ENCODE data around the gene DLGAP4. TPM values are rescaled to one million over a fixed set of nuclear protein-coding genes. Genes with fewer than 3 reads are reported as not detected.

Gene DLGAP4
- total and polyA plus RNA-seq, 9 of the 15 experiments (the other 6 are each of a cell fraction or from before 2014, with no cell fraction given), result 0.31 to 34.1 (median 4.5) TPM

DNA sequence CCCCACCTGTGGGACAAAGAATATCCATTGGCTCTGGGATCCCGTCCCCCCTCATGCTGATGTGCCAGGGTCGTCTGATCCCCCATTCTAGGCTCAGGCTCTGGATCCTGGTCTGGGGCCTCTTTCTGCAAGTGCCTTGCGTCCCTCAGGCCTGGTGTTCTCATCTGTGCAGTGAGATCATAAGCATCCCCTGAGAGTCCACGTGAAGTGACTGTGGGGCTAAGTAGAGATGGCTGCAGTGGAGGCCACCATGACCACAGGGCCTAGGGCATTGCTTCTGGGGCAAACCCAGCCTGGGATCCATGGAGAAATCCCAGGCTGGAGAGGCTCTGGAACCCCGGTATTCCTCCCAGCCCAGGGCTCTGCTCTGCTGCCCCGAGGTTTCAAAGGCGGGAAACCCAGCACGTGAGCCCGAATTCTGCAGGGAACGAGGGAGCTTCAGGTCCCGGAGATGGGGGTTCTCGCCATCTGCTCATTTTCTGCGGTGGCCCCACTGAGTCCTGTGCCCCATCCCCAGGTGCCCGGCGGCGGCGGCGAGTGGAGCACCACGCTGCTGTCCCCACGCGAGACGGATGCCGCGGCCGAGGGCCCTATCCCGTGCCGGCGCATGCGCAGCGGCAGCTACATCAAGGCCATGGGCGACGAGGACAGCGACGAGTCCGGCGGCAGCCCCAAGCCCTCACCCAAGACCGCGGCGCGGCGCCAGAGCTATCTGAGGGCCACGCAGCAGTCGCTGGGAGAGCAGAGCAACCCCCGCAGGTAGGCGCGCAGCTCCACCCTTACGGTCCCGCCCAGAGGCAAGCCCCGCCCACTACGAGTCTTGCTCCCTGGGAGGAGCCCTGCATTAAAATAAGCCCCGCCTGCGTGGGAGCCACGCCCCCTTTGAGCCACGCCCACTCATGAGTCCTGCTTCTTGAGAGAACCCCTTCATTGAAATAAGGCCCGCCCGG, 129.7 kb downstream of the DLGAP4 start (continued):
- TF ChIP-seq SETDB1 (IDR thresholded peaks at IDR 0.05; ENCODE audit: low read length), result no peak
- no peak for TF ChIP-seq FOXJ2 (tag; IDR thresholded peaks at IDR 0.05)
- TF ChIP-seq PPARD (CRISPR knock-in tag; IDR thresholded peaks at IDR 0.05), result no peak
- TF ChIP-seq, protein P1, sequence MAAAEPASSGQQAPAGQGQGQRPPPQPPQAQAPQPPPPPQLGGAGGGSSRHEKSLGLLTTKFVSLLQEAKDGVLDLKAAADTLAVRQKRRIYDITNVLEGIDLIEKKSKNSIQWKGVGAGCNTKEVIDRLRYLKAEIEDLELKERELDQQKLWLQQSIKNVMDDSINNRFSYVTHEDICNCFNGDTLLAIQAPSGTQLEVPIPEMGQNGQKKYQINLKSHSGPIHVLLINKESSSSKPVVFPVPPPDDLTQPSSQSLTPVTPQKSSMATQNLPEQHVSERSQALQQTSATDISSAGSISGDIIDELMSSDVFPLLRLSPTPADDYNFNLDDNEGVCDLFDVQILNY (CRISPR knock-in tag; IDR thresholded peaks at IDR 0.05), result no peak
- TF ChIP-seq, protein P2, sequence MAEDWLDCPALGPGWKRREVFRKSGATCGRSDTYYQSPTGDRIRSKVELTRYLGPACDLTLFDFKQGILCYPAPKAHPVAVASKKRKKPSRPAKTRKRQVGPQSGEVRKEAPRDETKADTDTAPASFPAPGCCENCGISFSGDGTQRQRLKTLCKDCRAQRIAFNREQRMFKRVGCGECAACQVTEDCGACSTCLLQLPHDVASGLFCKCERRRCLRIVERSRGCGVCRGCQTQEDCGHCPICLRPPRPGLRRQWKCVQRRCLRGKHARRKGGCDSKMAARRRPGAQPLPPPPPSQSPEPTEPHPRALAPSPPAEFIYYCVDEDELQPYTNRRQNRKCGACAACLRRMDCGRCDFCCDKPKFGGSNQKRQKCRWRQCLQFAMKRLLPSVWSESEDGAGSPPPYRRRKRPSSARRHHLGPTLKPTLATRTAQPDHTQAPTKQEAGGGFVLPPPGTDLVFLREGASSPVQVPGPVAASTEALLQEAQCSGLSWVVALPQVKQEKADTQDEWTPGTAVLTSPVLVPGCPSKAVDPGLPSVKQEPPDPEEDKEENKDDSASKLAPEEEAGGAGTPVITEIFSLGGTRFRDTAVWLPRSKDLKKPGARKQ (CRISPR knock-in tag; IDR thresholded peaks at IDR 0.05), result no peak
- TF ChIP-seq MAFK (IDR thresholded peaks at IDR 0.05; ENCODE audit: low read length), result no peak
- TF ChIP-seq, protein P3, sequence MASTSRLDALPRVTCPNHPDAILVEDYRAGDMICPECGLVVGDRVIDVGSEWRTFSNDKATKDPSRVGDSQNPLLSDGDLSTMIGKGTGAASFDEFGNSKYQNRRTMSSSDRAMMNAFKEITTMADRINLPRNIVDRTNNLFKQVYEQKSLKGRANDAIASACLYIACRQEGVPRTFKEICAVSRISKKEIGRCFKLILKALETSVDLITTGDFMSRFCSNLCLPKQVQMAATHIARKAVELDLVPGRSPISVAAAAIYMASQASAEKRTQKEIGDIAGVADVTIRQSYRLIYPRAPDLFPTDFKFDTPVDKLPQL (IDR thresholded peaks at IDR 0.05; ENCODE audit: extremely low read depth, insufficient read length), result no peak
- TF ChIP-seq, protein P4, sequence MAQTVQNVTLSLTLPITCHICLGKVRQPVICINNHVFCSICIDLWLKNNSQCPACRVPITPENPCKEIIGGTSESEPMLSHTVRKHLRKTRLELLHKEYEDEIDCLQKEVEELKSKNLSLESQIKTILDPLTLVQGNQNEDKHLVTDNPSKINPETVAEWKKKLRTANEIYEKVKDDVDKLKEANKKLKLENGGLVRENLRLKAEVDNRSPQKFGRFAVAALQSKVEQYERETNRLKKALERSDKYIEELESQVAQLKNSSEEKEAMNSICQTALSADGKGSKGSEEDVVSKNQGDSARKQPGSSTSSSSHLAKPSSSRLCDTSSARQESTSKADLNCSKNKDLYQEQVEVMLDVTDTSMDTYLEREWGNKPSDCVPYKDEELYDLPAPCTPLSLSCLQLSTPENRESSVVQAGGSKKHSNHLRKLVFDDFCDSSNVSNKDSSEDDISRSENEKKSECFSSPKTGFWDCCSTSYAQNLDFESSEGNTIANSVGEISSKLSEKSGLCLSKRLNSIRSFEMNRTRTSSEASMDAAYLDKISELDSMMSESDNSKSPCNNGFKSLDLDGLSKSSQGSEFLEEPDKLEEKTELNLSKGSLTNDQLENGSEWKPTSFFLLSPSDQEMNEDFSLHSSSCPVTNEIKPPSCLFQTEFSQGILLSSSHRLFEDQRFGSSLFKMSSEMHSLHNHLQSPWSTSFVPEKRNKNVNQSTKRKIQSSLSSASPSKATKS (CRISPR knock-in tag; IDR thresholded peaks at IDR 0.05), result no peak
- TF ChIP-seq NR4A1 (CRISPR knock-in tag; IDR thresholded peaks at IDR 0.05), result no peak
- no peak for TF ChIP-seq NR4A1 (tag; IDR thresholded peaks at IDR 0.05)
- TF ChIP-seq ZNF324 (CRISPR knock-in tag; IDR thresholded peaks at IDR 0.05), result no peak
- no peak for TF ChIP-seq STAG1 (CRISPR knock-in tag; IDR thresholded peaks at IDR 0.05; ENCODE audit: borderline replicate concordance)
- no peak for TF ChIP-seq SUPT5H (IDR thresholded peaks at IDR 0.05)
- TF ChIP-seq PURB (CRISPR knock-in tag; IDR thresholded peaks at IDR 0.05; ENCODE audit: low read depth), result no peak
- TF ChIP-seq PYGO2 (tag; IDR thresholded peaks at IDR 0.05), result no peak
- no peak for TF ChIP-seq LEF1 (IDR thresholded peaks at IDR 0.05)
- TF ChIP-seq ZNF212 (CRISPR knock-in tag; IDR thresholded peaks at IDR 0.05), result no peak
- TF ChIP-seq, protein P5, sequence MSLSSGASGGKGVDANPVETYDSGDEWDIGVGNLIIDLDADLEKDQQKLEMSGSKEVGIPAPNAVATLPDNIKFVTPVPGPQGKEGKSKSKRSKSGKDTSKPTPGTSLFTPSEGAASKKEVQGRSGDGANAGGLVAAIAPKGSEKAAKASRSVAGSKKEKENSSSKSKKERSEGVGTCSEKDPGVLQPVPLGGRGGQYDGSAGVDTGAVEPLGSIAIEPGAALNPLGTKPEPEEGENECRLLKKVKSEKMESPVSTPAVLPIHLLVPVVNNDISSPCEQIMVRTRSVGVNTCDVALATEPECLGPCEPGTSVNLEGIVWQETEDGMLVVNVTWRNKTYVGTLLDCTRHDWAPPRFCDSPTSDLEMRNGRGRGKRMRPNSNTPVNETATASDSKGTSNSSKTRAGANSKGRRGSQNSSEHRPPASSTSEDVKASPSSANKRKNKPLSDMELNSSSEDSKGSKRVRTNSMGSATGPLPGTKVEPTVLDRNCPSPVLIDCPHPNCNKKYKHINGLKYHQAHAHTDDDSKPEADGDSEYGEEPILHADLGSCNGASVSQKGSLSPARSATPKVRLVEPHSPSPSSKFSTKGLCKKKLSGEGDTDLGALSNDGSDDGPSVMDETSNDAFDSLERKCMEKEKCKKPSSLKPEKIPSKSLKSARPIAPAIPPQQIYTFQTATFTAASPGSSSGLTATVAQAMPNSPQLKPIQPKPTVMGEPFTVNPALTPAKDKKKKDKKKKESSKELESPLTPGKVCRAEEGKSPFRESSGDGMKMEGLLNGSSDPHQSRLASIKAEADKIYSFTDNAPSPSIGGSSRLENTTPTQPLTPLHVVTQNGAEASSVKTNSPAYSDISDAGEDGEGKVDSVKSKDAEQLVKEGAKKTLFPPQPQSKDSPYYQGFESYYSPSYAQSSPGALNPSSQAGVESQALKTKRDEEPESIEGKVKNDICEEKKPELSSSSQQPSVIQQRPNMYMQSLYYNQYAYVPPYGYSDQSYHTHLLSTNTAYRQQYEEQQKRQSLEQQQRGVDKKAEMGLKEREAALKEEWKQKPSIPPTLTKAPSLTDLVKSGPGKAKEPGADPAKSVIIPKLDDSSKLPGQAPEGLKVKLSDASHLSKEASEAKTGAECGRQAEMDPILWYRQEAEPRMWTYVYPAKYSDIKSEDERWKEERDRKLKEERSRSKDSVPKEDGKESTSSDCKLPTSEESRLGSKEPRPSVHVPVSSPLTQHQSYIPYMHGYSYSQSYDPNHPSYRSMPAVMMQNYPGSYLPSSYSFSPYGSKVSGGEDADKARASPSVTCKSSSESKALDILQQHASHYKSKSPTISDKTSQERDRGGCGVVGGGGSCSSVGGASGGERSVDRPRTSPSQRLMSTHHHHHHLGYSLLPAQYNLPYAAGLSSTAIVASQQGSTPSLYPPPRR (CRISPR knock-in tag; IDR thresholded peaks at IDR 0.05; ENCODE audit: borderline replicate concordance), result no peak

Measured in K562 (cell line).